Activated gamma-delta T cell treated with Interleukin-2 at 50 U/mL for 16 hours (primary cell): ENCODE results near the gene FAM53A.
A peak's percentile ranks its signal among the peaks of the same experiment; 100 is the strongest.
"Not testable (repeated sequence)": the region's sequence is repeated elsewhere in the genome, so short reads cannot be mapped to it uniquely, and the experiment has no call there.

Experiments used
- DNase-seq: peaks from one replicate; pipeline ENCODE4 v3.0.0-alpha.2; 2020

FAM53A gene

GRCh38 chr4:1716065-1716945, 32.2 kb upstream of the FAM53A start:
- no peak for DNase-seq

- no peak for DNase-seq
These were observed 31.1 kb upstream of the FAM53A start for GRCh38 chr4:1715002-1715758.

- DNase-seq, result no peak
These were observed 30.3 kb upstream of the FAM53A start for GRCh38 chr4:1714303-1715001.

DNA sequence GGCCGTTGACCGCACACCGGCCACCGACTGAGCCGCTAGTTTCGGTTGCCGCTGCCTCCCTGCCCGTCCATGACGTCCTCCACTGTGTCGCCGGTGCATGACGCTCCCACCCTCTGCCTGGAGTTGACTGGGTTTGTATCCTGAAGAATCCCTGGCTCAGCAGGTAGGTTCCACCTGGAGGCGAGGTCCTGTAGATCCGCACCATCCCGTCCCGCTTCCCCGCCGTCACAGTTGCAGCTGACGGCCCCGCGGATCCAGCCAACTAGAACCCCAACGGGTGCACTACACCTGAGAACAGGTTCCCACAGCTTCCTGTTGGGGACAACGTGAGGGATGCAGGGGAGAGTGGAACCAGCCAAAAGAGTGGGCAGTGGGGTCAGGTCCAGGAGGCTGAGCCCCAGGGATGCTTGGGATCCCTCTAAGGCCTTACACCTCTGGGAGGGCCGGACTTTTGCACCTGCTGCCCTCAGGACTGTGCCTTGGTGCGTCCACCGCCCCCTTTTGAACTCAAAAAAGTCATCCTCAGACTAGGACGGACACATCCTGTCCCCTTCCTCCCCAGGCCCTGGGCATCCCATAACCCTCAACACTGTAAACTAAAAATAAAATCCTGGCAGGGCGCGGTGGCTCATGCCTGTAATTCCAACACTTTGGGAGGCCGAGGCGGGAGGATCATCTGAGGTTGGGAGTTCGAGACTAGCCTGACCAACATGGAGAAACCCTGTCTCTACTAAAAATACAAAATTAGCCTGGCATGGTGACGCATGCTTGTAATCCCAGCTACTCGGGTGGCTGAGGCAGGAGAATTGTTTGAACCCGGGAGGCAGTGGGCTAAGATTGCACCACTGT, 29.1 kb upstream of the FAM53A start:
- no peak for DNase-seq

GRCh38 chr4:1712216-1713002, 28.3 kb upstream of the FAM53A start, which contains the start of gene SLBP:
SLBP (minus strand) TSS chr4:1712319; CDS start chr4:1712188, 131 bp downstream.
- DNase-seq, result peak; percentile 99

DNA sequence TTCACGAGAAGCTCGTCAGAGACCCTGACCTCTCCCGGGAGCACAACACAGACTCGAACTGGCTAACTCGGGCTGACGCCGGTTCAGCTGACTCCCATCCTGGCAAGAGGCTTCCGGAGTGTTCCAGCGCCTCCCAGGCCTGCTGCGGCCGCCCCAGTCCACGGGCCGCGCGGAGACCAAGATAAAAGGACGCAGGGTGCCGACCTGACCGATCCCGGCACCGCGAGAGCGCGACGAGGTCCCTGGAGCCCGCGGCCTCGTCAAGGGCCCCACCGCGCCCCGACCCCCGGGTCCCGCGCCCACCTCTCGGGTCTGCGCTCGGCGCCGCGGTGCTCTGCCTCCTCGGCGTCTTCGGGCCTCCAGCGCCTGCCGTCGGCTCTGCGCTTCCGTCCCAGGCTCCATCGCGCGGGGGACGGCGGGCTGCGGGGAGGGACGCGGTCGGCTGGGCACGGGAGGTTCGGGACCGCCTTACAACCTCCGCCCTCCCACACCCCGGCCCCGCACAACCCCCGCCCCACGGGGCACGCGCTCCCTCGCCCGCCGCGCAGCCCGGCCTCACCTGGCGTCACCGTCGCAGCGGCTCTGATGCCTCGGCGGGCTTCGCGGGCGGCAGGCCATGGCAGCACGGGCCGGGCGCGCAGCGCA, 27.6 kb upstream of the FAM53A start:
- DNase-seq, result no peak

GRCh38 chr4:1711055-1711570, 27.0 kb upstream of the FAM53A start:
- DNase-seq, result no peak

DNA sequence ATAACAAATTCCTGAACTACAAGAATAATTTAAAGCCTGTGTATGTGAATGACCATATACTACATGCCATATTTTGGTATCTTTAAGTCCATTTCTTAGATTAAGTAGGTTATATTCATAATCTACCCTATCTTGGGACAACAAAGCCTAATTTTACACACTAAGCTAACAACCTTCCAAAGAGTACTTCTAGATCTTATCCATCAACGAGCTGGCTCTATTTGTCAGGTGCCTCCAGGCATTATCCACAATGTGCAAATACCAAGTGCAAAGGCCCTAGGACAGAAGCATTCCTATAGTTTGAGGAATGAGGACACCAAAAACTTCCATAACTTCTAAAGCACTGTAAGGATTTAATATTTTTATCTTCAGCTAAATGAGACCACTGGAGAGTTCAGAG, 24.5 kb upstream of the FAM53A start:
- DNase-seq, result no peak

DNA sequence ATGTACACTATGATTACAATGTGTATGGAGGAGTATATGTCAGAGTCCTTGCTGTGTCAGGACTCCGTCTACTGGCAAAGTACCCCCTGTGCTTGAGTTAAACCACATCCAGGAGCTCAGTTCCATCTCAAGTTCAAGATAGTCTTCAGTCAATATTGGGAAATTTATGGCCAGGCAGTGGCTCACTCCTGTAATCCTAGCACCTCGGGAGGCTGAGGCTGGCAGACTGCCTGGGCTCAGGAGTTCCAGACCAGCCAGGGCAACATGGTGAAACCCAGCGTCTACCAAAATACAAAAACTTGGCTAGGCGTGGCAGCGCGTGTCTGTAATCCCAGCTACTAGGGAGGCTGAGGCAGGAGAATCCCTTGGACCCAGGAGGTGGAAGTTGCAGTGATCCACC, 22.2 kb upstream of the FAM53A start:
- no peak for DNase-seq

DNA sequence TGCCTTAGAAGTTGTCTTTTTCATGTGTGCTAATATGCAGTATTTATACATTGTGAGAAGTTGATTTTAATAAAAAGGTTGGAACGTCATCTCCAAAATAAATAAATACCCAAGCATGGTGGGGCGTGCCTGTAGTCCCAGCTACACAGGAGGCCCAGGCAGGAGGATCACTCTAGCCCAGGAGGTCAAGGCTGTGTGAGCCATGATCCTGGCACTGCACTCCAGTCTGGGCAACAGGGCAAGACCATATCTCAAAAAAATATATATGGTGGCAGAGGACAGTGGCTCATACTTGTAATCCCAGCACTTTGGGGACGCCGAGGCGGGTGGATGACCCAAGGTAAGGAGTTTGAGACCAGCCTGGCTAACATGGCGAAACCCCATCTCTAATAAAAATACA, 21.6 kb upstream of the FAM53A start:
- no peak for DNase-seq

- DNase-seq, result no peak
These were observed 19.8 kb upstream of the FAM53A start for GRCh38 chr4:1703867-1704266.

- DNase-seq, result not testable (repeated sequence)
These were observed 17.6 kb upstream of the FAM53A start for GRCh38 chr4:1701671-1702070.

DNA sequence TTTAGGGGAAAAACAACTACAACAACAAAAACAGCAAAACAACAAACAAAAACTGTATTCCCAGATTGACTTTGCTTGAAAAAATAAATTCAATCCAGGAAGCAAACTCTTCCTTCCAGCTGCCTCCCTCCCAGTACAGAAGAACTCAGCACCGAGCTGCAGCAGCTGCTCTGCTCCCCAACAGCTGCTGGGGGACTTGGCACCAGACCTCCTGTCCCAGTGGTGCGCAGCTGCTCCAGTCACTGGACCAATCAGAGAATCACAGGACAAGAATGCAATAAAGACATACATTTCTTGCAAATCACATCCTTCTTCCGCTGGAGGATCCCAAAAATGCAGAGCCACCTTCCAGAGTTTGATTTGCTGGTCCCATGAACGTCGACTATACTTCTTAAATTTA, 11.8 kb upstream of the FAM53A start:
- DNase-seq, result no peak

- peak; percentile 78 for DNase-seq
These were observed 9.2 kb upstream of the FAM53A start for GRCh38 chr4:1693131-1693896.

GRCh38 chr4:1691737-1692373, 7.7 kb upstream of the FAM53A start:
- DNase-seq, result no peak

GRCh38 chr4:1690698-1691097, 6.6 kb upstream of the FAM53A start:
- no peak for DNase-seq

GRCh38 chr4:1686440-1687036, 2.4 kb upstream of the FAM53A start:
- no peak for DNase-seq

DNA sequence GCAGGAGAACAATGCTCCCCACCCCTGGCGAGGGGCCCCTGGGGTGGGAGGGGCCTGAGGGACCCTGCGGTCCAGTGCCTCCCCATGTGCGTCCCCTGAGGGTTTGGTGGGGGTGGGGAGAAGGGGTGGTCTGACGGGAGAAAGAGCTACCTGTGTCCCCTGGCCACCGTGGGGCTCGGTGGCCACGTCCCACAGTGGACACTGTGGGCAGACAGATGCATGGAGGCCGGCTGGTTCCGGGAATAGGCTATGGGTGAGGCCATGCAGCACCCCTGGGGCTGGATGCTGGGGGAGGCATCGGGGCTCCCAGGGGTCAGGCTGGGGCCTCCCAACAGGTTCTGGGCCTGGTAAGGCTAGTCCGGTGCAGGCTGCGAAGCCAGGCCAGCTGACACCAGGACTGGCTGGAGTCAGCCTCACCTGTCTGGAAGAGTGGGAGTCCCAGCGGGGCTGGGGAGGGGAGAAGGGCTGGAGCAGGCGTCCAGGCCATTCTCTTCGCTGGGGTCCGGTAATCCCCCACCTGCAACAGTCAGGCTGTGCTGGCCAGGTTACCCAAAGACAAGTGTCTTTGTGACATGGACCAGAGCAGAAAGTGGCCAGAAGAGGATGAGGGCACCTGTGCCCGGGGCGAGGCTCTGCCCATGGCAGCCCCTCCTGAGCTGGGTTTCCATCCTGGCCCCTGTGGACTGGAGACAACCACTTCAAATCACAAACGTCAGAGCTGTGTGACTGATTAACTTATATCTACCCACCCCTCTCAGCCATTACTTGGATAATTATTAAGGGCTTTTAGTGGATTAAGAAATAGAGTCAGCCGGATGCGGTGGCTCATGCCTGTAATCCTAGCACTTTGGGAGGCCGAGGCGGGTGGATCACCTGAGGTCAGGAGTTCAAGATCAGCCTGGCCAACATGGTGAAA, 1.4 kb upstream of the FAM53A start:
- DNase-seq, result no peak
